ENCODE results near the gene DNAJC18.

DNA sequence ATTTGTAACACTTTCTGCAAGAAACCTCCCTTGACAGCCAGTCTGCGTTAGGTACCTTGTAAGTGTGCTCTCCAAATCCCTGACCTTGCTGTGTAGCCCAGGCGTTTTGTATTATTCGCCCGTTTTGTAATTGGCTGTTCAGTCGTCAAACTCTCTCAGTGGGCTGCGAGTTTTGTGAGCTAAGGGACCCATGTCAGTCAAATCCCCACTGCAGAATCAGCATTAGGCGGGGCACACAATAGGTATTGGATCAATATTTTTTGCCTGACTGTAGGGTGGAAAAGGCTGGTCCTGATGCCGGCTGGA lies 665 bp downstream of the DNAJC18 start:
- TF ChIP-seq, protein P1, sequence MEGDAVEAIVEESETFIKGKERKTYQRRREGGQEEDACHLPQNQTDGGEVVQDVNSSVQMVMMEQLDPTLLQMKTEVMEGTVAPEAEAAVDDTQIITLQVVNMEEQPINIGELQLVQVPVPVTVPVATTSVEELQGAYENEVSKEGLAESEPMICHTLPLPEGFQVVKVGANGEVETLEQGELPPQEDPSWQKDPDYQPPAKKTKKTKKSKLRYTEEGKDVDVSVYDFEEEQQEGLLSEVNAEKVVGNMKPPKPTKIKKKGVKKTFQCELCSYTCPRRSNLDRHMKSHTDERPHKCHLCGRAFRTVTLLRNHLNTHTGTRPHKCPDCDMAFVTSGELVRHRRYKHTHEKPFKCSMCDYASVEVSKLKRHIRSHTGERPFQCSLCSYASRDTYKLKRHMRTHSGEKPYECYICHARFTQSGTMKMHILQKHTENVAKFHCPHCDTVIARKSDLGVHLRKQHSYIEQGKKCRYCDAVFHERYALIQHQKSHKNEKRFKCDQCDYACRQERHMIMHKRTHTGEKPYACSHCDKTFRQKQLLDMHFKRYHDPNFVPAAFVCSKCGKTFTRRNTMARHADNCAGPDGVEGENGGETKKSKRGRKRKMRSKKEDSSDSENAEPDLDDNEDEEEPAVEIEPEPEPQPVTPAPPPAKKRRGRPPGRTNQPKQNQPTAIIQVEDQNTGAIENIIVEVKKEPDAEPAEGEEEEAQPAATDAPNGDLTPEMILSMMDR (IDR thresholded peaks at IDR 0.05) = no peak
- no peak for TF ChIP-seq POLR2AphosphoS5 (IDR thresholded peaks at IDR 0.05; ENCODE audit: insufficient read depth in 1 of 2, low read depth in 1 of 2)

Data from vagina (tissue), 2 donors.